Left lung (tissue), 10 donors: ENCODE data around the gene SHANK1. TPM values are rescaled to one million over a fixed set of nuclear protein-coding genes. Genes with fewer than 3 reads are reported as not detected.

Source experiments
- ATAC-seq: fragments of 200-7000 bp; cut with Tn5 transposase; one replicate; pipeline ENCODE4 v1.9.1; 2020; ENCODE audit warnings: moderate library complexity
- DNase-seq, 4 donors: peaks; one replicate each; pipeline ENCODE4 v3.0.0-alpha.2; 2013 to 2020
- H3K27ac ChIP-seq, 2 donors: fragments of 200-600 bp; sonication (generic) in 1 of 2; one replicate each; pipeline versions ENCODE4 v1.5.0 to v1.8.0; 2020 to 2021
- H3K27me3 ChIP-seq, 2 donors: fragments of 200-600 bp; sonication (generic) in 1 of 2; one replicate each; pipeline versions ENCODE4 v1.5.0 to v1.8.0; 2020 to 2021
- H3K36me3 ChIP-seq, 2 donors: fragments of 200-600 bp; sonication (generic) in 1 of 2; one replicate each; pipeline versions ENCODE4 v1.5.0 to v1.8.0; 2020 to 2021
- H3K4me1 ChIP-seq, 2 donors: fragments of 200-600 bp; one replicate each; pipeline ENCODE4 v1.8.0; 2021
- H3K4me3 ChIP-seq, 2 donors: fragments of 200-600 bp; sonication (generic) in 1 of 2; one replicate each; pipeline versions ENCODE4 v1.5.0 to v1.8.0; 2020 to 2021; ENCODE audit warnings: mild to moderate bottlenecking in 1 of 2
- H3K9me3 ChIP-seq, 2 donors: fragments of 200-600 bp; sonication (generic) in 1 of 2; one replicate each; pipeline versions ENCODE4 v1.5.0 to v1.8.0; 2020 to 2021
- intact Hi-C, 2 donors: fragments of 100-400 bp; cut with DNase I; formaldehyde crosslinking; loops; one replicate each; pipeline versions ENCODE4 v1.11.2 to v1.14.2; 2022
- polyA plus RNA-seq, 6 donors: library from polyadenylated mRNA; unstranded; fragments of 120-200 nt; gene quantifications; one replicate each; pipeline ENCODE4 v1.2.1, GENCODE V29; 2013; ENCODE audit not compliant: insufficient read length in 6 of 6
- total RNA-seq, 2 donors: library from RNA; stranded (reverse); fragmentation: NEBNext Ultra II Directional; extraction: Animal tissue kit (Norgen Biotek cat#: 25700); gene quantifications; one replicate each; pipeline ENCODE4 v1.2.1, GENCODE V29; 2021
- TF ChIP-seq, protein P1 (sequence below), 2 donors: fragments of 200-600 bp; sonication (generic) in 1 of 2; IDR thresholded peaks; one replicate each; pipeline versions ENCODE4 v1.5.0 to v1.8.0; 2021; ENCODE audit warnings: antibody characterized with exemption in 2 of 2
- donor health status: DM: no; HTN: yes; CAD: no.
- donor health status: DM: no; HTN: no; CAD: no.

SHANK1 gene
- total and polyA plus RNA-seq, 8 donors = 0.21 to 7.5 (median 4.9) TPM

DNA sequence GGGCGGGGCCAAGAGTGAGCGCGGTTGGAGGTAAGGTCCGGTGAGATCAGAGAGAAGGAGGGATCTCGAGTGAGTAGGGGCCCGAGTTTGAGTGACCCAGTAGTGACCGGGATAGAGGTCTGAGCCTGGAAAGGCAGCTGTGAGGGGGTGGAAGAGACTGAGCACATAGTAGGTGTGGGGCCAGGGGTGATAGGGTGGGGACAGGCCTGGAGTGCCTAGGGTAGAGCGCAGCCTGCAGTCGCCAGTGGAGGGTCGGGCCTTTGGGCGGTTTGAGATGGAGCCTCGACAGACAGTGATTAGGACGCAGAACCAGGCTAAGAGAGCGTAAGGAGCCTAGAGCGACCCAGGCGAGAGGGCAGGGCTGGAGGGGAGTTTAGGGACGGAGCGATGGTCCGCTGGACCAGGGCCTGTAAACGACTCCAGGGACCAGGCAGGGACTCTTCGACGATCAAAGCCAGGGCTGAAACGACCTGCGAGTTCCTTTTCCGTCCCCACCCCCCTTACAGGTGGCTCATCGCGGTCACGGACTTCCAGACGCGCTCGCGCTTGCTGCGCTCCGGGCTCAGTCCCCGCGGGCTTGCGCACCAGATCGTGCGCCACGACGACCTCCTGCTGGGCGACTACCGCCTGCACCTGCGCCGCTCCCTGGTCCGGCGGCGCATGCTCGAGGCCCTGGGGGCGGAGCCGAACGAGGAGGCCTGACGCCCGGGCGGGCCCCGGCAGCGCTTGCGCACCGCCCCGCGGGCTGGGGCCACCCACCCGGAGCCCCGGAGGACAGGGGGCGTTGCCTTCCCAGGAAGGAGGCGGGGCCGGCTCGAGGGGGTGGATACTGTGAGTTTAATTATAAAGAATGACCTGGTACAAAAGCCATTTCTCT is 60.9 kb downstream of the SHANK1 start:
- ATAC-seq = peak; percentile 76
- Histone ChIP-seq H3K4me3 (peak overlapping the region; percentile 7 to 28), H3K4me1 (peaks cover 4 to 15% of the 10 kb centered on the region in 2 donors), H3K9me3 (peaks cover 0 to 13% of the 10 kb centered on the region in 2 donors), H3K27me3 (peaks cover 10 to 98% of the 10 kb centered on the region in 2 donors), H3K36me3 (no peaks in the 10 kb centered on the region), H3K27ac (no peak overlapping the region)
- TF ChIP-seq, protein P1, sequence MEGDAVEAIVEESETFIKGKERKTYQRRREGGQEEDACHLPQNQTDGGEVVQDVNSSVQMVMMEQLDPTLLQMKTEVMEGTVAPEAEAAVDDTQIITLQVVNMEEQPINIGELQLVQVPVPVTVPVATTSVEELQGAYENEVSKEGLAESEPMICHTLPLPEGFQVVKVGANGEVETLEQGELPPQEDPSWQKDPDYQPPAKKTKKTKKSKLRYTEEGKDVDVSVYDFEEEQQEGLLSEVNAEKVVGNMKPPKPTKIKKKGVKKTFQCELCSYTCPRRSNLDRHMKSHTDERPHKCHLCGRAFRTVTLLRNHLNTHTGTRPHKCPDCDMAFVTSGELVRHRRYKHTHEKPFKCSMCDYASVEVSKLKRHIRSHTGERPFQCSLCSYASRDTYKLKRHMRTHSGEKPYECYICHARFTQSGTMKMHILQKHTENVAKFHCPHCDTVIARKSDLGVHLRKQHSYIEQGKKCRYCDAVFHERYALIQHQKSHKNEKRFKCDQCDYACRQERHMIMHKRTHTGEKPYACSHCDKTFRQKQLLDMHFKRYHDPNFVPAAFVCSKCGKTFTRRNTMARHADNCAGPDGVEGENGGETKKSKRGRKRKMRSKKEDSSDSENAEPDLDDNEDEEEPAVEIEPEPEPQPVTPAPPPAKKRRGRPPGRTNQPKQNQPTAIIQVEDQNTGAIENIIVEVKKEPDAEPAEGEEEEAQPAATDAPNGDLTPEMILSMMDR (IDR thresholded peaks at IDR 0.05) = no peak
- DNase-seq = peak in 3 of 4 donors; percentile 52 to 87 (median 73)
- intact Hi-C loops = no loop called here

DNA sequence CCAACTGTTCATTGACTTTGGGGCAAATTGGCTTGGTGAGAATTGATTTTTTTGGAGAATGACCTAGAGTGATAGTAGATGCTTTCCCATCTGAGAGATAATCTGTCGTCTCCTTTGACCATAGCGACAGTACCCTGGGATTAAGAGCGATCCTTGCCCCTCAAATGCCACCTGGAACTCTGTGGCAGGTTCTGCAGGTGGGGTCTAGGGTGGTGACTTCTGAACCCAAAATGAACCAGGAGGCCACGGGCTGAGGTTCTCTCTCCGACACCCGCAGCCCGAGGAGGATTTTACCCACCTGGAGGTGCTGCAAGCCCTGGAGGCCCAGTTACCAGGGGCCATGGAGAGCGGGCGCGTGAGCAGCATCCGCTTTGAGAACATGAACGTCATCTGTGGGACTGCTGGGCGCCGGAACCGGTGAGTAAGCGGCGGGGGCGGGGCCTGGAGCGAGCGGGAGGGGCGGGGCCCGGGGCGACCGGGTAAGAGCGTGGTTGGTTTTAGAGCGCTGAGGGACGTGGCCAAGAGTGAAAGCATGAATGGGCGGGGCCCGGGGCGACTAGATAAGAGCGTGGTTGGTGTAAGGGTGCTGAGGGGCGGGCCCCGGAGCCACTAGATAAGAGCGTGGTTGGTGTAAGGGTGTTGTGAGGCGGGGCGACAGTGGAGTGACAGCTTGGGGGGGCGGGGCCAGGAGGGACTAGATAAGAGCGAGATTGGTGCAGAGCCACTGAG is 61.7 kb downstream of the SHANK1 start:
- ATAC-seq (peak; percentile 89), DNase-seq (peak; percentile 47 to 91 (median 84))
- intact Hi-C loops = no loop called here
- Histone ChIP-seq H3K4me3 (peak overlapping the region in 1 of 2 donors; percentile 28), H3K27me3 (peaks cover 10 to 97% of the 10 kb centered on the region in 2 donors), H3K9me3 (peaks cover 0 to 13% of the 10 kb centered on the region in 2 donors), H3K4me1 (peaks cover 4 to 15% of the 10 kb centered on the region in 2 donors), H3K36me3 (no peaks in the 10 kb centered on the region), H3K27ac (no peak overlapping the region)
- TF ChIP-seq, protein P1 (IDR thresholded peaks at IDR 0.05) = no peak

DNA sequence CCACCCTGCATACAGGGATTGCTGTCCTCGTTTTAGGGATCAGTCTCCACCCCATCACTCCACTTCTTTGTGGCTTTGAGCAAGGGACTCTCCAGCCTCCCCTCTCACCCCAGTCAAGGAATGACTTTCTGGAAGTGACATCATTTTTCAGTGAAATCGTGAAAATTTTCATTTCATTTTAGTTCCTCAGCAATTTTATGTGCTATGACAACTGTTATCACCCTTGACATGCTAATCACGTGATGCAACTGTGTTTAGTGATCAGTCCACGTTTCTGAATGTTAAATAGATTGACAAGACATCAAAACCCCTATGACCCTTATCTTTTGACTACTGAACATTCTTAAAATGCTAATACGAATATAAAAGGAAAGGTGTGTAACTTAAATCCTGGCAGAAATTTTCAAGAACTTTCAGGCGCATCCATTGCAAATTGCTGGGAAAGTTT is 62.4 kb downstream of the SHANK1 start:
- no peak for ATAC-seq
- no peak for DNase-seq
- H3K9me3 ChIP-seq = peaks cover 0 to 13% of the 10 kb centered on the region in 2 donors
- H3K4me3 ChIP-seq = no peak overlapping the region
- peaks cover 10 to 98% of the 10 kb centered on the region in 2 donors for H3K27me3 ChIP-seq
- intact Hi-C loops = no loop called here
- H3K27ac ChIP-seq = no peak overlapping the region
- H3K4me1 ChIP-seq = peaks cover 4 to 15% of the 10 kb centered on the region in 2 donors
- no peaks in the 10 kb centered on the region for H3K36me3 ChIP-seq
- TF ChIP-seq, protein P1 (IDR thresholded peaks at IDR 0.05) = no peak

DNA sequence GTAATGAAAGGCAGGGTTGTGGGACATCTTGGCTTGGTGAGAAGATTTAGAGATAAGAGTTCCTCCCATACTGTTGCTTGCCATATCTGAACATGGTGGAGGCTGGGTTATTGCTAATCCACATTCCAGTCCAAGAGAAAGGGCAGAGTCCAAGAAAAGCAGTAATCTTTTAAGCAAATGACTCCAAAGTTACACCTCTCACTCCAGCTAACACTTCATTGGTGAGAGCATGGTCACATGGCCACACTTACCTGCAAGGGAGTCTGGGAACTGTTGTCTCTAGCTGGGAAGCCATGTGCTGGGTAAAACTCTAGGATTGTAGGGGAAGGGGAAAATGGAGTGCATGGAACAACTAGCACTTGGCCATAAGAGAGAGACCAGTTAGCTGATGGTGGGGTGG is 64.7 kb downstream of the SHANK1 start:
- Histone ChIP-seq H3K27ac (no peak overlapping the region), H3K4me3 (no peak overlapping the region), H3K9me3 (peaks cover 0 to 13% of the 10 kb centered on the region in 2 donors), H3K36me3 (no peaks in the 10 kb centered on the region), H3K27me3 (peaks cover 10 to 94% of the 10 kb centered on the region in 2 donors), H3K4me1 (peaks cover 4 to 15% of the 10 kb centered on the region in 2 donors)
- ATAC-seq (no peak), DNase-seq (no peak)
- intact Hi-C loops = no loop called here
- TF ChIP-seq, protein P1 (IDR thresholded peaks at IDR 0.05) = no peak

DNA sequence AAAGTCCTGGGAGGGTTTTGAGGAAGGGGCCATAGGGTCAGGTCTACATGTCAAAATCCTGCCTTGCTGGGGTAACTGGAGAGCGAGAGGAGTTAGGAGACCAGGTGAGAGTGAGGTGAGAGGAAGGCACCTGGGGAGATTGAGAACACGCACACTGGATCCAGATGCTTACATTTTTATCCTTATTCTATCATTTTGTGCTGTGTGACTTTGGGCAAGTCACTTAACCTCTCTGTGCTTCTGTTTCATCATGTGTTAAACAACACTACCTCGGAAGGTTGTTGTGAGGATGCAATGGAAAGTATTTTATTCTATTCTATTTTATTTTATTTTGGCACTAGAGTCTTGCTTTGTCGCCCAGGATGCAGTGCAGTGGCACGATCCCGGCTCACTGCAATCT is 66.9 kb downstream of the SHANK1 start:
- TF ChIP-seq, protein P1 (IDR thresholded peaks at IDR 0.05) = no peak
- ATAC-seq (no peak), DNase-seq (no peak)
- Histone ChIP-seq H3K27ac (no peak overlapping the region), H3K4me3 (no peak overlapping the region), H3K36me3 (no peaks in the 10 kb centered on the region), H3K4me1 (no peaks in the 10 kb centered on the region), H3K9me3 (peaks cover 0 to 13% of the 10 kb centered on the region in 2 donors), H3K27me3 (peaks cover 0 to 90% of the 10 kb centered on the region in 2 donors)
- intact Hi-C loops = no loop called here
